Stomach (tissue), 9 donors: ENCODE data around the gene C3orf20. TPM values are rescaled to one million over a fixed set of nuclear protein-coding genes. Genes with fewer than 3 reads are reported as not detected.
A peak's percentile ranks its signal among the peaks of the same experiment; 100 is the strongest.
"Not testable (repeated sequence)": the region's sequence is repeated elsewhere in the genome, so short reads cannot be mapped to it uniquely, and the experiment has no call there.

Experiments used
- DNase-seq, 2 donors: peaks; one replicate each; pipeline versions ENCODE4 v3.0.0 to v3.0.0-alpha.2; 2013 to 2019
- H3K27ac ChIP-seq, 5 donors: fragments of 200-600 bp in 4 of 5; sonication (generic) in 4 of 5; one replicate each; pipeline ENCODE4 v1.5.1; 2013 to 2019; ENCODE audit warnings: mild to moderate bottlenecking in 1 of 5, moderate library complexity in 1 of 5
- H3K27me3 ChIP-seq, 3 donors: fragments of 200-600 bp; sonication (generic); one replicate each; pipeline ENCODE4 v1.5.1; 2017 to 2019; ENCODE audit warnings: mixed run types in 1 of 3
- H3K36me3 ChIP-seq, 4 donors: fragments of 200-600 bp; sonication (generic); 1 replicate in 3 of 4; 2 replicates in 1 of 4; pipeline ENCODE4 v1.5.1; 2016 to 2019
- H3K4me1 ChIP-seq, 4 donors: fragments of 200-600 bp; sonication (generic); one replicate each; pipeline ENCODE4 v1.5.1; 2016 to 2019
- H3K4me3 ChIP-seq, 4 donors: fragments of 200-600 bp; sonication (generic) in 3 of 4; one replicate each; pipeline ENCODE4 v1.5.1; 2016 to 2019; ENCODE audit warnings: mild to moderate bottlenecking in 1 of 4
- H3K9me3 ChIP-seq, 4 donors: fragments of 200-600 bp; sonication (generic); one replicate each; pipeline ENCODE4 v1.5.1; 2016 to 2019
- EP300 ChIP-seq: sonication (generic); formaldehyde crosslinking; IDR thresholded peaks from one replicate; pipeline ENCODE4 v1.6.1; 2017; ENCODE audit warnings: antibody characterized with exemption
- POLR2A ChIP-seq, 4 donors: fragments of 450-650 bp; IDR thresholded peaks; one replicate each; pipeline ENCODE4 v1.6.1; 2016; ENCODE audit warnings: antibody characterized with exemption in 4 of 4, control low read depth in 2 of 4, mild to moderate bottlenecking in 1 of 4, moderate library complexity in 1 of 4
- POLR2AphosphoS5 ChIP-seq, 3 donors: sonication (generic); formaldehyde crosslinking; IDR thresholded peaks; one replicate each; pipeline ENCODE4 v1.6.1; 2016; ENCODE audit warnings: antibody characterized with exemption in 3 of 3
- WGBS, 5 donors: extraction: QIAGEN DNeasy Blood & Tissue Kit in 3 of 5; methylation state at CpG; one replicate each; pipeline versions ENCODE4 v1.1.5 to v1.1.7; 2013 to 2018; 5-methylcytosine and 5-hydroxymethylcytosine counted together
- intact Hi-C: fragments of 100-400 bp; cut with DNase I; formaldehyde crosslinking; loops from one replicate; pipeline ENCODE4 v1.15.1; 2023; ENCODE audit warnings: low total_unique reads
- polyA plus RNA-seq, 3 donors: library from polyadenylated mRNA; stranded (reverse); fragments of 200-250 nt; gene quantifications; one replicate each; pipeline ENCODE4 v1.2.3, GENCODE V29; 2013
- total RNA-seq, 5 donors: library from RNA; depleted of rRNA; stranded (reverse); fragments of >200 nt; gene quantifications; one replicate each; pipeline versions ENCODE4 v1.1.0 to v1.2.3, GENCODE V29; 2014 to 2016
- TF ChIP-seq, protein P1 (sequence below), 7 experiments: fragments of 450-650 bp in 4 of 7; fragments of 200-600 bp in 3 of 7; sonication (generic) in 3 of 7; IDR thresholded peaks; one replicate each; pipeline ENCODE4 v1.5.1; 2016 to 2019; ENCODE audit warnings: antibody characterized with exemption in 7 of 7, control low read depth in 2 of 7, mild to moderate bottlenecking in 1 of 7
- donor health status: healthy with polysubstance abuse.
- donor health status: Bipolar disorder and iron deficiency.
- donor health status: healthy.

C3orf20 gene
- total and polyA plus RNA-seq, 8 donors: 0.37 TPM; not detected in 7

DNA sequence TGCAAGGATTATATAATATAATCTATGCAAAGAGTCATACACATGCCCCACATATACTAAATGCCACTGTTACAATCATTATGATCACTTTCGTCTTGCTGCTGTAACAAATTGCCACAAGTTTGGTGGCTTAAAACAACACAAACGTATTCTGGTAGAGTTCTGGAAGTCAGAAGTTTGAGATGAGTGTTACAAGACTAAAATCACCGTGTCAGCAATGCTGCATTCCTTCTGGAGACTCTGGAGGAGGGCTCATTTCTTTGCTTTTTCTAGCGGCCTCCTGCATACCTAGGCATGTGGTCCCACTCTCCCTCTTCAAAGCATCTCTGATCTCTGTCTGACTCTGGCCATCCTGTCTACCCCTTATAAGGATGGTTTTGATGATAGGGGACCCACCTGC, 24.7 kb upstream of the C3orf20 start:
- no peaks in the 10 kb centered on the region for H3K27me3 ChIP-seq
- peak overlapping the region in 1 of 4 donors; percentile 78 for H3K4me3 ChIP-seq
- 86 to 94% (median 88%) methylated on average over 4 of the region's 4 CpGs for WGBS, 5 donors
- TF ChIP-seq, protein P1, sequence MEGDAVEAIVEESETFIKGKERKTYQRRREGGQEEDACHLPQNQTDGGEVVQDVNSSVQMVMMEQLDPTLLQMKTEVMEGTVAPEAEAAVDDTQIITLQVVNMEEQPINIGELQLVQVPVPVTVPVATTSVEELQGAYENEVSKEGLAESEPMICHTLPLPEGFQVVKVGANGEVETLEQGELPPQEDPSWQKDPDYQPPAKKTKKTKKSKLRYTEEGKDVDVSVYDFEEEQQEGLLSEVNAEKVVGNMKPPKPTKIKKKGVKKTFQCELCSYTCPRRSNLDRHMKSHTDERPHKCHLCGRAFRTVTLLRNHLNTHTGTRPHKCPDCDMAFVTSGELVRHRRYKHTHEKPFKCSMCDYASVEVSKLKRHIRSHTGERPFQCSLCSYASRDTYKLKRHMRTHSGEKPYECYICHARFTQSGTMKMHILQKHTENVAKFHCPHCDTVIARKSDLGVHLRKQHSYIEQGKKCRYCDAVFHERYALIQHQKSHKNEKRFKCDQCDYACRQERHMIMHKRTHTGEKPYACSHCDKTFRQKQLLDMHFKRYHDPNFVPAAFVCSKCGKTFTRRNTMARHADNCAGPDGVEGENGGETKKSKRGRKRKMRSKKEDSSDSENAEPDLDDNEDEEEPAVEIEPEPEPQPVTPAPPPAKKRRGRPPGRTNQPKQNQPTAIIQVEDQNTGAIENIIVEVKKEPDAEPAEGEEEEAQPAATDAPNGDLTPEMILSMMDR (IDR thresholded peaks at IDR 0.05): no peak
- H3K9me3 ChIP-seq: no peaks in the 10 kb centered on the region
- H3K36me3 ChIP-seq: peaks cover 7 to 10% (median 10%) of the 10 kb centered on the region in 4 donors
- no peak for DNase-seq
- intact Hi-C loops: no loop called here
- peaks cover 30 to 48% (median 42%) of the 10 kb centered on the region in 4 donors for H3K4me1 ChIP-seq
- H3K27ac ChIP-seq: peak overlapping the region in 3 of 5 donors; percentile 90 to 95 (median 94)

DNA sequence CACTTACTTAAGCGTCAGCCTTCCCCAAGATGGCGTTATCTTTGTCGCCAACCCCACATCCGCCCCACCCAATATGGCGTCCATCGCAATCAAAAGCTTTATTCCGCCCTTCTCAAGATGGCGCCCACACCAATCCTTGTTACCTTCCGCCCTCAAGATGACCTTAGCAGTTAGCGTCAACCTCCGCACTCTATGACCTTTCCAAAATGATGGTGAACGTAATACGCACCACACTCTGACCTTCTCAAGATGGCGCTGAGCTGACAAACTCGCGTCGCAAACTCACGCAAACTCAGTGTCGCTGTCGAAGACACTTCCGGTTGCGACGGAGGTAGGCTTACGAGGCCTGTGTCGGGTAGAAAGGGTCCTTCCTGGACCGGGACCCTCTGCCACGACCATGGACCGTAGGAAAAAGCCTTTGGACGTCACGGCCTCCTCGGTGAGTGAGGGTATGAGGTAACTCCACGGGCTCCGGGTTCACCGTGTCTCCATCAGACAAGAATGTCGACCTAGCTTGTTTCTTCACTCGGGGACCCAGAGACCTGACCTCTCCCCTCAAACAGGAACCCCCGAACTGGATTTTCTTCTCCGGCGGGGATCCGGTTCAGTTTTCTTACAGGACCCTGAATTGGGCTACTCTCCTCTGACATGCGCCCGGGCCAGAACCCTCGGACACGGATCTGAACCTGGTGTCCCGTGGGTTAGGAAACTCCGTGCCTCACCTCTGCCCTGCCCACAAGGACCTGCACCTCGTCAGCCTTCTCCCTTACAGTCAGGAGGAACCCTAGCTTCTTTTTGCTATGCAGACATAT, 23.3 kb upstream of the C3orf20 start, which contains the start of gene CCDC174:
Gene CCDC174, plus strand, starts transcription at position 323 of the 812 bp plus-strand sequence. Its CDS starts 75 bp downstream, at position 398.
- 0 to 1% (median 0%) methylated on average over 39 to 47 of the region's 47 CpGs for WGBS, 5 donors
- peak; percentile 94 to 99 for DNase-seq
- H3K4me1 ChIP-seq: peaks cover 30 to 48% (median 43%) of the 10 kb centered on the region in 4 donors
- H3K36me3 ChIP-seq: peaks cover 21 to 25% (median 25%) of the 10 kb centered on the region in 4 donors
- H3K4me3 ChIP-seq: peak within 1 kb of the TSS; percentile 70 to 78 (median 76)
- H3K9me3 ChIP-seq: no peaks in the 10 kb centered on the region
- TF ChIP-seq EP300 (no peak), POLR2A (IDR thresholded peaks at IDR 0.05) (peak in 2 of 4 donors; percentile 34 to 46), POLR2AphosphoS5 (IDR thresholded peaks at IDR 0.05) (peak; percentile 98 to 100 (median 100))
- TF ChIP-seq, protein P1 (IDR thresholded peaks at IDR 0.05): no peak
- H3K27me3 ChIP-seq: no peaks in the 10 kb centered on the region
- intact Hi-C loops: no loop called here
- peak within 1 kb of the TSS; percentile 82 to 97 (median 94) for H3K27ac ChIP-seq

DNA sequence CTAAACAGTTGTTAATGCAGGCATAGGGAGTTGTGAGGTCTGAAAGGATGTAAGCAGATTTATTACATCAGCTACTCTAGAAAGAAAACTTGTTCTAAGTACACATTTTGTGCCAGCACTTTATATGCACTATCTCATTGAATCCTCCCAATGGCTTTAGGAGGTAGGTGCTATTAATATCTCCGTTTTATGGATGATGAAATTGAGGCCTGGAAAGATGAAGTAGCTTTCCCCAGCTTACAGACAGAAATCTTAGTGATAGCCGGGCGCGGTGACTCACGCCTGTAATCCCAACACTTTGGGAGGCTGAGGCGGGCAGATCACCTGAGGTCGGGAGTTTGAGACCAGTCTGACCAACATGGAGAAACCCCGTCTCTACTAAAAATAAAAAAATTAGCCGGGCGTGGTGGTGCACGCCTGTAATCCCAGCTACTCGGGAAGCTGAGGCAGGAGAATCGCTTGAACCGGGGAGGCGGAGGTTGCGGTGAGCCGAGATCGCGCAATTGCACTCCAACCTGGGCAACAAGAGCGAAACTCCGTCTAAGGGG, 22.5 kb upstream of the C3orf20 start:
- H3K27ac ChIP-seq: peak overlapping the region; percentile 82 to 97 (median 94)
- H3K9me3 ChIP-seq, H3K27me3 ChIP-seq, intact Hi-C loops, DNase-seq: not testable (repeated sequence)
- 75 to 82% (median 76%) methylated on average over 21 of the region's 21 CpGs for WGBS, 5 donors
- peaks cover 30 to 48% (median 43%) of the 10 kb centered on the region in 4 donors for H3K4me1 ChIP-seq
- peaks cover 29 to 33% (median 32%) of the 10 kb centered on the region in 4 donors for H3K36me3 ChIP-seq
- H3K4me3 ChIP-seq: peak overlapping the region; percentile 70 to 78 (median 76)

DNA sequence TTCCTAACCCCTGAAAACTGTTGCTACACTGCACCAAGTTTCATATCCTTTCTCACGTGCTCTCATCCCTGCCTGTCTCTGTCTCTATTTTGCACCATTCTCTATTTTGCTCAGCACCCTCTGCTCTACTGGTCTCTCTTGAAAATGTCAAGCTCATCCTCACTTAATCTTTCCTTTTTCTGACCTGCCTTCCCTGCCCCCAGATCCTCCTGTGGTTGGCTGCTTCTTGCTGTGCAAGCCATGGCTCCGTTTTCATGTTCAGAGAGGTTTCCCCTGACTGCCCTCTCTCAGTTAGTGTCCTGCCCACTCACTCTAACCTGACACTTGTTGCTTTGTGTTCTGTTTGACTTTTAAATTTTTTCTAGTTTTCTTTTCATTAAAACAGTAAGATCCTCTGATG, 17.4 kb upstream of the C3orf20 start:
- Histone ChIP-seq H3K9me3 (no peaks in the 10 kb centered on the region), H3K36me3 (peaks cover 80 to 84% (median 83%) of the 10 kb centered on the region in 4 donors), H3K4me3 (no peak overlapping the region), H3K27ac (no peak overlapping the region), H3K4me1 (peaks cover 18 to 22% (median 19%) of the 10 kb centered on the region in 4 donors), H3K27me3 (no peaks in the 10 kb centered on the region)
- WGBS, 5 donors: 78 to 88% (median 86%) methylated on average over 2 of the region's 2 CpGs
- DNase-seq: no peak
- intact Hi-C loops: no loop called here
- no peak for TF ChIP-seq EP300
- no peak for TF ChIP-seq POLR2A (IDR thresholded peaks at IDR 0.05)
- TF ChIP-seq, protein P1 (IDR thresholded peaks at IDR 0.05): no peak
- TF ChIP-seq POLR2AphosphoS5 (IDR thresholded peaks at IDR 0.05): no peak
